Activated T-cell treated with anti-CD3 and anti-CD28 coated beads for 24 hours (primary cell): Measurements from ENCODE around the gene TECTB.

Experiments used
- DNase-seq: peaks from one replicate; pipeline ENCODE4 v3.0.0-alpha.2; 2020; ENCODE audit warnings: low read depth

Gene TECTB

GRCh38 chr10:112275512-112276245 is 7.5 kb upstream of the TECTB start:
- no peak for DNase-seq

- DNase-seq, result no peak
Observed at GRCh38 chr10:112278871-112279270, 4.3 kb upstream of the TECTB start.

GRCh38 chr10:112279433-112279832 is 3.8 kb upstream of the TECTB start:
- no peak for DNase-seq

- no peak for DNase-seq
Observed at GRCh38 chr10:112280205-112280921, 2.8 kb upstream of the TECTB start.

- no peak for DNase-seq
Observed at GRCh38 chr10:112282086-112282485, 1.1 kb upstream of the TECTB start.

GRCh38 chr10:112286837-112287818 is 3.9 kb downstream of the TECTB start:
- DNase-seq, result no peak

- DNase-seq, result no peak
Observed at GRCh38 chr10:112287844-112288243, 4.6 kb downstream of the TECTB start.

GRCh38 chr10:112288486-112288885 is 5.3 kb downstream of the TECTB start:
- DNase-seq, result no peak

GRCh38 chr10:112289373-112290053 is 6.3 kb downstream of the TECTB start:
- DNase-seq, result no peak

GRCh38 chr10:112290054-112290373 is 6.8 kb downstream of the TECTB start:
- no peak for DNase-seq

- no peak for DNase-seq
Observed at GRCh38 chr10:112294169-112294568, 11.0 kb downstream of the TECTB start.

GRCh38 chr10:112295853-112296830 is 12.9 kb downstream of the TECTB start:
- DNase-seq, result no peak

GRCh38 chr10:112296908-112297331 is 13.7 kb downstream of the TECTB start:
- DNase-seq, result no peak

GRCh38 chr10:112298581-112298980 is 15.4 kb downstream of the TECTB start:
- no peak for DNase-seq

GRCh38 chr10:112299456-112299855 is 16.3 kb downstream of the TECTB start:
- no peak for DNase-seq

- DNase-seq, result no peak
Observed at GRCh38 chr10:112302335-112302734, 19.1 kb downstream of the TECTB start.

- no peak for DNase-seq
Observed at GRCh38 chr10:112303528-112303927, 20.3 kb downstream of the TECTB start.

- DNase-seq, result no peak
Observed at GRCh38 chr10:112304267-112304859, 21.2 kb downstream of the TECTB start.

GRCh38 chr10:112307358-112308124 is 24.3 kb downstream of the TECTB start:
- DNase-seq, result peak; percentile 2

- DNase-seq, result no peak
Observed at GRCh38 chr10:112308125-112308502, 24.9 kb downstream of the TECTB start.
